Stimulated activated CD4-positive, alpha-beta T cell treated with anti-CD3 and anti-CD28 coated beads, TNF-alpha, amount 100 ng/mL, for 4 hours (primary cell): ENCODE measurements around the gene AMIGO1.
A peak's percentile ranks its signal among the peaks of the same experiment; 100 is the strongest.

Source experiments
- DNase-seq, 3 experiments: peaks; one replicate each; pipeline ENCODE4 v3.0.0-alpha.2; 2020; ENCODE audit warnings: low read depth in 3 of 3

The AMIGO1 gene, protein sequence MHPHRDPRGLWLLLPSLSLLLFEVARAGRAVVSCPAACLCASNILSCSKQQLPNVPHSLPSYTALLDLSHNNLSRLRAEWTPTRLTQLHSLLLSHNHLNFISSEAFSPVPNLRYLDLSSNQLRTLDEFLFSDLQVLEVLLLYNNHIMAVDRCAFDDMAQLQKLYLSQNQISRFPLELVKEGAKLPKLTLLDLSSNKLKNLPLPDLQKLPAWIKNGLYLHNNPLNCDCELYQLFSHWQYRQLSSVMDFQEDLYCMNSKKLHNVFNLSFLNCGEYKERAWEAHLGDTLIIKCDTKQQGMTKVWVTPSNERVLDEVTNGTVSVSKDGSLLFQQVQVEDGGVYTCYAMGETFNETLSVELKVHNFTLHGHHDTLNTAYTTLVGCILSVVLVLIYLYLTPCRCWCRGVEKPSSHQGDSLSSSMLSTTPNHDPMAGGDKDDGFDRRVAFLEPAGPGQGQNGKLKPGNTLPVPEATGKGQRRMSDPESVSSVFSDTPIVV

GRCh38 chr1:109509176-109510134, at the start of gene AMIGO1:
AMIGO1 (minus strand) TSS chr1:109509727; CDS start chr1:109508912, 815 bp downstream.
- peak in 2 of 3 experiments; percentile 35 to 58 for DNase-seq

DNA sequence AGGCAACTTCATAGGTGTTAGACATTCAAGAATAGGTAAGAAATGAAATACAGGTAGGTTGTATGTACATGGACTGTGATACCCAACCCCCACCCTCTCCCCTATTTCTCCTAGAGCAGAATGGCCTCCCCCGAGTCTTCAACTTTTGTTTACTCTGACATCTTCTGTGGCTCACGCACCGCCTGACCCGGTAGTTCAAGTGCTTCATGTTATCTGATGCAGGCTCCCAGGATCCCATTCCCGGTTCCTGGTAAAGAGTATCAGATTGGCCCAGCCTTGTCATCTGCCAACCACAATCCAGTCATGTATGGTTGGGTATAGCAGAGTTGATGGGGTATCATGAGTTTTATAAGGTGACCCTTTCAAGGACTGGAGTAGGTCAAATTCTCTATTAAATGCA, 48.0 kb upstream of the AMIGO1 start:
- DNase-seq: no peak

- DNase-seq: no peak
Measured at GRCh38 chr1:109556563-109556962, 47.0 kb upstream of the AMIGO1 start.

GRCh38 chr1:109548321-109549267, 39.1 kb upstream of the AMIGO1 start, which contains the start of gene GNAI3:
GNAI3 (plus strand) TSS chr1:109548615; CDS start chr1:109548721, 106 bp downstream.
- DNase-seq: peak; percentile 80 to 93 (median 88)

GRCh38 chr1:109547463-109548320, 38.2 kb upstream of the AMIGO1 start:
- DNase-seq: peak in 1 of 3 experiments; percentile 9

DNA sequence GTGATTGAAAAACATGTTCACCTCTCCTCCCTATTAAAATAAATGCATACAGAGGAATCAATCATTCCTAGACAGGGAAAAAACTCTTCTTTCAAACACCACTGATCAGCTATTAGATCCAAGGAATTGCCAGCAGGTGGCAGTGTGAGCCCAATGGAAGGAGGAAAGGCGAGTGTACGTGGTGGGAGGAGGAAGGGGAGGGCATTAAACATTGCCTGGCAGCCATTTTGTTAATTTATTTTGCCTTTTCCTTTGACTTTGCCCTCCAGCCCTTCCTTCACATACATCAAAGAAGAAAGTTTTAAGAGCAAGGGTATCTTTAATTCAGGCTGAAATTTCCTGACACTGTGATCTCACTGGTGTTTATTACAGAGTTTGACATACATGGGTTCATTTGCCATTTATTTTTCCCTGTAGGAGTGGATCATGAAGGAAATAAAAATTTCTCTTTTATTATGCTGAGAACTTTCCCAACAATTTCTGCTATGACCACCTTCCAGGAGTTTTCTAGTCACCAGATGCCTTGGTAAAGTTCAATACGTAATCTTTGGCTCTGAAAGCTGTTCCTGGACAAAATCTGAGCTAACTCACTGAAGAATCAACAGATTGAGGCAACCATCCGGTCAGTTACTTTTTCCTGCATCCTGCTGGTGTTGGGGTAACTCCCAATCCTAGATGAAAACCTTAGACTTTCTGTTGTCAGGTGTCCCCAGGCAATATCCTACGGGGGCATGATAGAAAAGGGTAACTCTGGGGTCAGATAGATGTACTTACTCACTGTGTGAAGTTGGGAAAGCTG, 37.0 kb upstream of the AMIGO1 start:
- peak; percentile 66 to 86 (median 72) for DNase-seq

DNA sequence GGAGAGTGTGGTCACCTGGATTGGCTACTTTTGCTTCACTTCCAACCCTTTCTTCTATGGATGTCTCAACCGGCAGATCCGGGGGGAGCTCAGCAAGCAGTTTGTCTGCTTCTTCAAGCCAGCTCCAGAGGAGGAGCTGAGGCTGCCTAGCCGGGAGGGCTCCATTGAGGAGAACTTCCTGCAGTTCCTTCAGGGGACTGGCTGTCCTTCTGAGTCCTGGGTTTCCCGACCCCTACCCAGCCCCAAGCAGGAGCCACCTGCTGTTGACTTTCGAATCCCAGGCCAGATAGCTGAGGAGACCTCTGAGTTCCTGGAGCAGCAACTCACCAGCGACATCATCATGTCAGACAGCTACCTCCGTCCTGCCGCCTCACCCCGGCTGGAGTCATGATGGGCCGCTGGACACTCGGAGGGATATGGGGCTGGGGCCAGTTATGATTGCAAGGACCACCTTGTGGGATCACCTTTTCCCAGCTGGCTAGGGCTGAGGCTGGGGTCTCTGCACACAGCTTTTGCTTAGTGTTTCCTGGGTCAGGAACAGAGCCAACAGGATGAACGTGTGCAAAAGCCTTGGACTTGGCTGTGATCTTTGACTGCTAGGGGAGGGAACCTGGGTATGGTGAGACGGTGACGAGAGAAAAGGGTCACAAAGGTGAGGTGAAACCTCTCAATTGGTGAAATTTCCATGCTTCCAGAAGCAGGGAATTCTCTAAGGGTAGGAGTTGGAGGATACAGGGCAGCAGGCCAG, 34.6 kb upstream of the AMIGO1 start:
- no peak for DNase-seq

- no peak for DNase-seq
Measured at GRCh38 chr1:109543283-109543987, 33.9 kb upstream of the AMIGO1 start.

DNA sequence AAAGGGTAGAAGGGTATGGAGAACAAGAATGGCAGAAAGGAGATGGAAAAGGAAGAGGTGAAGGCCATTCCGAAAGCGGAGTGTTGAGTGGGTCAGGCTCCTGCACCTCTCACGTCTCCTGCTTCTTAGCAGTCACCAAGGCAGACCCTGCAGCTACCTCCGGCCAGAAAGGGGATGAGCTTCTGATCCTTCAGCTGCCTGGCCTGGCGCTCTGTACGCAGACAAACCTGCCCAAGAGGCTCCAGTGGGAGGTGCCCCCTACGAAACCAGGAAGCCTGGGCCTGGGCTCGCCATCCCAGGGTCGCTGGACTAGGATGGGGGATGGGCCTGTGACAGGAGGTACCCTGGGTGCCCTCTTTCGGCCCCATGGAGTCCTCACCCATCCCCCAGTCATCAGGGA, 33.1 kb upstream of the AMIGO1 start:
- no peak for DNase-seq

DNA sequence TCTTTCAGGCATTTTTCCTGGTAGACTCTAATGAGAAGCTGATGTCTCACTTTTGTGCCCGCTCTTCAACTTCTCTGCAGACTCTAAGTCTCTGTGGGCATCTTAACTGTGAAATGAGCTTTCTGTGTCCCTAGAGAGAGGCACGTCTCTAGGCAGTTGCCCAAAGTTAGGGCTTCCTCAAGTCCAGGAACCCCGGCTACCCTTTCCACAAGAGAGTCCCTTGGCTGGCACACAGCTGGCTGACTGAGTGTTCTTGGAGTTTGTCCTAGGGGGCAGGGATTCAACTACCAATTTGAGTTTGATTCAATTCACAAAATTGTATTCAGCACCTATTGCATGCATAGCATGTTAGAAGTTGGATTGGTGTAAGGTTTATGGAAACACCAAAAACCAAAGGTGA, 31.6 kb upstream of the AMIGO1 start:
- DNase-seq: no peak

DNA sequence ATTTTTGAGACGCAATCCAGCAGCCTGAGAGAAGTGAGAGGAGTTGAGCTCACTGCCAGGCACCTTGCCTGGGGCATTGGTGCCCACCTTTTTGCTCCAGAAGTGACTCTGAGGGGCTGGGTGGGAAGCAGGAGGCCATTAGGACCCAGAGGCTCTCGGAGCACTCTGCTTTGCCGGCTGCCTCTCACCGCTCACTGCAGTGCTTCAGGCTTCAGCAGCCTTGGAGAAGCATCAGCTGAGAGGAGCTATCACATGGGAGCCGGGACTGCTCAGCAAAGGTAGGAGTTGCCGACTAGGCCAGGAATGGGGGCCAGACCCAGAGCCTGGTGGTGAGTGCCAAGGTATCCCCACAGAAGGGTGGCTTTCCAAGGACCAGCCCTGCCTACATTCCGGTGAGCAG, 30.1 kb upstream of the AMIGO1 start, which contains the start of gene GPR61:
Gene GPR61, plus strand, starts transcription at position 197 of the 400 bp plus-strand sequence. CDS start 3,151 bp downstream, outside the sequence.
- no peak for DNase-seq

DNA sequence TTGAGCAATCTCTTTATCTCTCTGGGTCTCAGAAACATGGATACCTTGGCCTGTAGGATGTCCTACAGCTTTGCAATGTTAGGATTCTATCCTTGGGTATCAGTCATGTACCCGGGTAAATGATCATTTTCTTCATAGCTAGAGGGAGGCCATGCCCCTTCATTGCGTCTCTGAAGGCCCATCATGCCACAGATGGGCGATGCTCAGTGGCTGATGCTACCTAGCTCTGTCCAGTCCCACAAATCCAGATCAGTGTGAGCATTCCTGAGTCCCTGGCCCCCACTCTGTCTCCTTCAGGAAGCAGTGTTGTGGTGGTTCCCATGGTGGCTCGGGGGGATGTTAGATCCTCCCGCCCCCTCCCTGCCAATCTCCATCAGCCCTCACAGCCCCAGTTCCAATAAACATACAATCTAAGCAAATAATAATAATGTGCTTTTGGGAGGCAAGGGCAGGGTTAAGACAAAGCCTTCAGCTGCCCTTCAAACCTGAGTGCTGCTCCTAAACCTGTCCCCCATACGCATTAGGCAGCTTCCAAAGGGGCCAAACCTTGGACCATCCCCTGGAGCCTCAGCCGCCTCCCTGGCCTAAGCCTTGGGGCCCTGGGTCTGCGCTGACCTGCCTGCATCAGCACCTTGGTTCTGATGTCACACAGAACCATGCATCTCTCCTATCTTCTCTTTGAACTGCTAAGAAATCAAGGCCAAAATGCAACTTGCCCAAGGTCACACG, 29.5 kb upstream of the AMIGO1 start:
- DNase-seq: no peak

DNA sequence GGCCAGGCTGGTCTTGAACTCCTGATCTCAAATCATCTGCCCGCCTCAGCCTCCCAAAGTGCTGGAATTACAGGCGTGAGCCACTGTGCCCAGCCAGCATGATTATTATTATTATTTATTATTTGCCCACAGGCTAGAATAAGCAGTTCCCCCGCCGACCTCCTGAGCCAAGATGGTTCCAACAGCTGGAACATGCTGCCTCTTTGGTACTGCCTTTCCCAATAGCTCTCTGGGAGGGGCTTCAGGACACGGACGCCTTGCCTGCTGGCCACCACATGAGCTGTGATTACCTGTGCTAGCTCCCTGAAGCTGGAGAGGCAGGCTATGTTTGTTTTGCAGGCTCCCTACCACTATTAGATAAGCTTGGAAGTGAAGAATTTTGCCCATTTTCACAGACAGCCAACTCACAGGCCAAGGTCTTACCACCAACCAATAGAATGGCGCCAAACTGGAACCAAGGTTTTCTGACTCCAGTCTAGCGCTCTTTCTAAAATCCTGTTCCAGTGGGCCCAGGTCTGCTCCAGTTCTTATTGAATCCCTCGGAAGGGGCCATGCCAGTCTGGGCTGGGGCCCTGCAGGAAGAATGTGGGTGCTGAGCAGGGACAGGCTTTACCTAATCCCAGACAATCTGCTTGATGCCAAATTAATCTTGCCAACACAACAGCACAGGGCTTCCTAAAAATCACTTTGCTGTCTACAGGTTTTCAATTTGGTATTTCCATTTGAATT, 28.1 kb upstream of the AMIGO1 start:
- no peak for DNase-seq

DNA sequence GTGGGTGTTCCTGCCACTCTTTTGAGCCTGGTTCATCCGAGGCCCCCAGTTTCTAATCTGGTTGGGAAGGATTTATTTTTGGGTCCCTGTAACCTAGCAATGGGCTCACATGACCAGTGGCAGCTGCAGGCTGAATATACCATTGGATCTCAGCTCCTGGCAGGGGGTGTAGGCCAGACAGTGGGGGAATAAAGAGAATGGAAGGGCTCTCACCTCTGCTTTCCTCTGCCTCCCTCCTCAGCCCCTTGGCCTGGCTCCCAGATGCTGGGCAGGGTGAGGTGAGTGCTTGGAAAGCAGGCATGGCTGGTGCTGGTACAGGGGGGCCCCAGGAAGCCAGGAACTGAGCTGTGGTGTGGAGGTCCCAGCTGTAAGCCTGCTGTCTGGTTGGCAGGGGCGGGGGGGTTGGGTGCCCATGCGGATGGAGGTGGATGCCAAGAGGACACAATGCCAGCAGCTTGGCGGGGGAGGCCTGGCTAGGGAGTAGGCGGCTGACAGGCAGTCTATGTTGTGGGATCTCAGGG, 26.5 kb upstream of the AMIGO1 start:
- DNase-seq: no peak

DNA sequence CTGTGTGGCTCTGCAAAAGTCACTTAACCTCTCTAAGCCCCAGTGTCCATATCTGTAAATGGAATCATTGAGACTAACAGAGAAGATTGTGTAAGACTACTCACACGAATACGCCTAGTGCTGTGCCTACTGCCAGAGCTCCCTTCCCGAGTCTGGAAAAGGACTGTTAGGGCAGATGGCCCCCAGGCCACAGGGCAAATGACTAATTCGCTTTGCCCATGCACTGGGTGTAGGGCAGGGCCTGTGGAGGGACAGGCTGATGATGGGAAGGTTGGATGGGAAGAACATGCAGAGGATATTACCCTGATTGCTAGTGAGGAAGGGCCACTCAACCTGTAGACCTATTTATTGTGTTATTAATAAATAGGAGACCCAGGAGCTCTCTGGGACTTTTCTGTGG, 26.0 kb upstream of the AMIGO1 start:
- DNase-seq: no peak

DNA sequence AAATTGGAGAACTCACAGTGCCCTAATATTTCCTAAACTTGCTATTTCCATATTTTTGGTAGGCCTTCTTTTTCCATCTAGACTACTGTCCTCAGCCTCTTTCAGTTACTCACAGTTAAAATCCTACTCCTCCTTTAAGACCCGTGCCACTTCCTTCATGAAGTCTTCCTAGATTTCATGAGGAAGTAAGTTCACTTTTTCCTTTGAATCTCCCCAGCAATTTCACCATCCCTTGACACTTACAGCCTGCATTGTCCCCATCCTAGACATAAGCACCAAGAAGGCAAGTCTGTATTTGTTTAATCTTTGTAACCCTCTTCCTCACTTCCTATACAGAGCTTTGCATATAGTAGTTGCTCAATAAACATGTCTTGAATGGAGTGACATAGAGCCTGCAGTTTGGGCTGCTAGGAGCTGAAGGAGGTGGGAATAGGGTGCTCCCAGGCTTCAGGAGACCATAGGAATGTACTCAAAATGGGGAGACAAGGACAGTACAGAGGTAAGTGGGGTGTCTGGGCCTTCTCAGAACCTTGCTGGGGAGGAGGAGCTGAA, 24.9 kb upstream of the AMIGO1 start:
- no peak for DNase-seq
